Testis (tissue), 2 donors: Measurements from ENCODE around the gene ARRDC5.
"Not testable (repeated sequence)": the region's sequence is repeated elsewhere in the genome, so short reads cannot be mapped to it uniquely, and the experiment has no call there.

Experiments
- POLR2A ChIP-seq: fragments of 450-650 bp; IDR thresholded peaks from one replicate; pipeline ENCODE4 v1.6.1; 2017; ENCODE audit warnings: antibody characterized with exemption, mild to moderate bottlenecking, moderate library complexity
- TF ChIP-seq, protein P1 (sequence below), 3 experiments: fragments of 450-650 bp in 2 of 3; fragments of 200-600 bp in 1 of 3; sonication (generic) in 1 of 3; IDR thresholded peaks; one replicate each; pipeline ENCODE4 v1.5.1; 2016 to 2019; ENCODE audit warnings: antibody characterized with exemption in 3 of 3, mild to moderate bottlenecking in 2 of 3, moderate library complexity in 1 of 3

DNA sequence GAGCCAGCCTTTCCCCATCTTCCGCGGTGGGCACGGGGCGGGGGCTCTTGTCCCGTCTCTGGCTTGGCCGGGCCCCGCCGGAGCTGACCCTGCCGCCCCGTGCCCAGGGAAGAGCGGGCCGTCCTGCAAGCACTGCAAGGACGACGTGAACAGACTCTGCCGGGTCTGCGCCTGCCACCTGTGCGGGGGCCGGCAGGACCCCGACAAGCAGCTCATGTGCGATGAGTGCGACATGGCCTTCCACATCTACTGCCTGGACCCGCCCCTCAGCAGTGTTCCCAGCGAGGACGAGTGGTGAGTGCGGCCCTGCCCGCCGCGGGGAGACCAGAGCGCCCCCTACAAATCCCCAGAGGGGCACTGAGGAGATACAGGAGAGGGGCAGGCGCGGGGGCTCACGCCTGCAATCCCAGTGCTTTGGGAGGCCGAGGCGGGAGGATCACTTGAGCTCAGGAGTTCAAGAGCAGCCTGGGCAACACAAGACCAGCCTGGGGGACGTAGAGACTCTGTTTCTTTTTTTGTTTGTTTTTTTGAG, 39.0 kb upstream of the ARRDC5 start:
- TF ChIP-seq POLR2A, result not testable (repeated sequence)
- TF ChIP-seq, protein P1, sequence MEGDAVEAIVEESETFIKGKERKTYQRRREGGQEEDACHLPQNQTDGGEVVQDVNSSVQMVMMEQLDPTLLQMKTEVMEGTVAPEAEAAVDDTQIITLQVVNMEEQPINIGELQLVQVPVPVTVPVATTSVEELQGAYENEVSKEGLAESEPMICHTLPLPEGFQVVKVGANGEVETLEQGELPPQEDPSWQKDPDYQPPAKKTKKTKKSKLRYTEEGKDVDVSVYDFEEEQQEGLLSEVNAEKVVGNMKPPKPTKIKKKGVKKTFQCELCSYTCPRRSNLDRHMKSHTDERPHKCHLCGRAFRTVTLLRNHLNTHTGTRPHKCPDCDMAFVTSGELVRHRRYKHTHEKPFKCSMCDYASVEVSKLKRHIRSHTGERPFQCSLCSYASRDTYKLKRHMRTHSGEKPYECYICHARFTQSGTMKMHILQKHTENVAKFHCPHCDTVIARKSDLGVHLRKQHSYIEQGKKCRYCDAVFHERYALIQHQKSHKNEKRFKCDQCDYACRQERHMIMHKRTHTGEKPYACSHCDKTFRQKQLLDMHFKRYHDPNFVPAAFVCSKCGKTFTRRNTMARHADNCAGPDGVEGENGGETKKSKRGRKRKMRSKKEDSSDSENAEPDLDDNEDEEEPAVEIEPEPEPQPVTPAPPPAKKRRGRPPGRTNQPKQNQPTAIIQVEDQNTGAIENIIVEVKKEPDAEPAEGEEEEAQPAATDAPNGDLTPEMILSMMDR (IDR thresholded peaks at IDR 0.05), result not testable (repeated sequence)
